Measurements from ENCODE around the gene ATP1A3. TPM values are rescaled to one million over a fixed set of nuclear protein-coding genes. Genes with fewer than 3 reads are reported as not detected.

Gene ATP1A3
- total RNA-seq, 1 donor from 2014 or later = 23.2 TPM

DNA sequence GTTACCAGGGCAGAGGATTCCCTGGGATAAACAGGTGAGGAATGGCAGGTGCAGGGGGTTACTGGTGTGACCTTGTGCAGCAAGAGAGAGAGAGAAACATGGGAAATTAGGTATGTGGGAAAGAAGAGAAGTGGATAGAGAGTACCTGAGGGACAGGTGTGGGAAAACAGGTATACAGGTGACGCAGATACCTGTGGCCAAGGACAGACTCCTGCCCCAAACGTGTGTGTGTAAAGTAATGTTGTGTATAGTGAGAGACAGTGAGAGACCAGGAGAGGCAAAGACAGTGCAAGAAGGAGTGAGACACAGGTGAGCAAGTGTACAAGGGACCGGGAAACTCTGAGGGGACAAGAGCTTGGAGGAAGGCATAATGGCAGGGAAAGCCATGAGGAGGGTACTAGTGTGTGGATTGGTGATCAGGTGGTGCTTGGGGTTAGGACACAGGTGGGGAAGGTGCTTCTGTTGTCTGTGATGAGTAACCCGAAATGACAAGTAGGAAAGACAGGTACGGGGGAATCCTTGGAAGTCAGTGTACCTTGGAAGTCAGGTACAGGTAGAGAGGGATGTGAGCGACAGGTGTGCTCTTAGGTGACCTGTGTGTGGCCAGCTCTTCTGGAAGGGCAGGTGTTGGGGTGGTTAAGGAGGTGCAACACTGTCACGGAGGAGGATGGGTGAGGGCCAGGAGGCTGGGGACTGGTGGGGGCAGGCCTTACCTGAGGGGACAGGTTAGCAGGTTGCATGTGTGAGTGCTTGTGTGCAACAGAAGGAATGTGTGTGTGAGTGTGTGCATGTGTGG is 68.6 kb downstream of the ATP1A3 start:
- no peak overlapping the region for H3K27ac Mint-ChIP-seq (ENCODE audit: unreplicated experiment)
- no peaks in the 10 kb centered on the region for H3K9me3 Mint-ChIP-seq
- peaks cover 44% of the 10 kb centered on the region for H3K27me3 Mint-ChIP-seq (ENCODE audit: low read depth)
- TF ChIP-seq, protein P1, sequence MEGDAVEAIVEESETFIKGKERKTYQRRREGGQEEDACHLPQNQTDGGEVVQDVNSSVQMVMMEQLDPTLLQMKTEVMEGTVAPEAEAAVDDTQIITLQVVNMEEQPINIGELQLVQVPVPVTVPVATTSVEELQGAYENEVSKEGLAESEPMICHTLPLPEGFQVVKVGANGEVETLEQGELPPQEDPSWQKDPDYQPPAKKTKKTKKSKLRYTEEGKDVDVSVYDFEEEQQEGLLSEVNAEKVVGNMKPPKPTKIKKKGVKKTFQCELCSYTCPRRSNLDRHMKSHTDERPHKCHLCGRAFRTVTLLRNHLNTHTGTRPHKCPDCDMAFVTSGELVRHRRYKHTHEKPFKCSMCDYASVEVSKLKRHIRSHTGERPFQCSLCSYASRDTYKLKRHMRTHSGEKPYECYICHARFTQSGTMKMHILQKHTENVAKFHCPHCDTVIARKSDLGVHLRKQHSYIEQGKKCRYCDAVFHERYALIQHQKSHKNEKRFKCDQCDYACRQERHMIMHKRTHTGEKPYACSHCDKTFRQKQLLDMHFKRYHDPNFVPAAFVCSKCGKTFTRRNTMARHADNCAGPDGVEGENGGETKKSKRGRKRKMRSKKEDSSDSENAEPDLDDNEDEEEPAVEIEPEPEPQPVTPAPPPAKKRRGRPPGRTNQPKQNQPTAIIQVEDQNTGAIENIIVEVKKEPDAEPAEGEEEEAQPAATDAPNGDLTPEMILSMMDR (conservative IDR thresholded peaks at IDR 0.05) = no peak
- H3K4me1 Mint-ChIP-seq = peaks cover 15% of the 10 kb centered on the region
- H3K36me3 Mint-ChIP-seq (ENCODE audit: low read depth) = no peaks in the 10 kb centered on the region
- DNase-seq (ENCODE audit: low read depth, low spot score) = no peak
- no peak overlapping the region for H3K4me3 Mint-ChIP-seq

DNA sequence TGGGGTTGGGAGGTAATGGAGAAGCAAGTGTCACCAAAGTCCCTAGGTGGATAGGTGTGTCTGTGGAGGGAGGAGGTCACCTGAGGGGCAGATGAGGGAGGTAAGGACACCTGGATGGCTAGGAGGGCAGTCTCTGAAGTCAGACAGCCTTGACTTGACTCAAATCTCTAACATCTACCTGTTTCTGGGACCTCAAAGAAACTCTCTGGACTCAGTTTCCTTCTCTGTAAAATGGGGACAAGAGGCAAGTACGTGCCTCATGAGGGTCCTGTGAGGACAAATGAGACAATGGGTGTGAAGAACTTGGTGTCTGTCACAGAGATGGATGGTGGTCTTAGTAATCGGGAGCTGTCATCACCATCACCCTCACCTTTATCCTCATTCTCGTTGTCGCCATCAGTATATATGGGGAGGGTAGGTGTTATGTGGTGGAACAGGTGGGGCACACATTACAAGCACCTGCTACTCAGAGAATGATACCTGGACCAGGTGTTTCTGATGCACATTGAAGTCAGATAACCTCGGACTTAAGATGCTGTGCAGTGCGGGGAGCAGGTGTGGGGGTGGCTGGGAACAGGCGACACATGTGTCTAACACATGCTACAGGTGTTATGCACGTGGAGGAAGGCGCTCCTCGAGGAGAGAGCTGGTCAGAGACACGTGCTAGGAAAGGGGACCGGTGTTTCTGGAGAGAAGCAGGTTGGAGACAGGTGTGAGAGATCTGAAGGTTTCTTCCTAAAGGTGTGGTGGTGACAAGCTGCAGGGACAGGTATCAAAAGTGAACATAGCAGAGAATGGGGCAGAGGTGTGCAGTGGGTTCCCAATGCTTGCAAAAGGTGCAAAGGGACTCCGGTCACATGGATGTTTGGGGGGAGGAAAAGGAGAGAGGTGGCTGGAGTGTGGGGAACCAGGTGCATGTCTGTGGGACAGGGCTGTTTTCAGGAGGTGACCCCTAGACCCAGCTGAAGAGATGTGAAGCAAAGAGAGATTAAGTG is 69.6 kb downstream of the ATP1A3 start:
- Mint-ChIP-seq H3K36me3 (ENCODE audit: low read depth) (no peaks in the 10 kb centered on the region), H3K27me3 (ENCODE audit: low read depth) (peaks cover 34% of the 10 kb centered on the region), H3K4me1 (peaks cover 15% of the 10 kb centered on the region), H3K27ac (ENCODE audit: unreplicated experiment) (no peak overlapping the region), H3K9me3 (no peaks in the 10 kb centered on the region), H3K4me3 (no peak overlapping the region)
- TF ChIP-seq, protein P1 (conservative IDR thresholded peaks at IDR 0.05) = no peak
- no peak for DNase-seq (ENCODE audit: low read depth, low spot score)

DNA sequence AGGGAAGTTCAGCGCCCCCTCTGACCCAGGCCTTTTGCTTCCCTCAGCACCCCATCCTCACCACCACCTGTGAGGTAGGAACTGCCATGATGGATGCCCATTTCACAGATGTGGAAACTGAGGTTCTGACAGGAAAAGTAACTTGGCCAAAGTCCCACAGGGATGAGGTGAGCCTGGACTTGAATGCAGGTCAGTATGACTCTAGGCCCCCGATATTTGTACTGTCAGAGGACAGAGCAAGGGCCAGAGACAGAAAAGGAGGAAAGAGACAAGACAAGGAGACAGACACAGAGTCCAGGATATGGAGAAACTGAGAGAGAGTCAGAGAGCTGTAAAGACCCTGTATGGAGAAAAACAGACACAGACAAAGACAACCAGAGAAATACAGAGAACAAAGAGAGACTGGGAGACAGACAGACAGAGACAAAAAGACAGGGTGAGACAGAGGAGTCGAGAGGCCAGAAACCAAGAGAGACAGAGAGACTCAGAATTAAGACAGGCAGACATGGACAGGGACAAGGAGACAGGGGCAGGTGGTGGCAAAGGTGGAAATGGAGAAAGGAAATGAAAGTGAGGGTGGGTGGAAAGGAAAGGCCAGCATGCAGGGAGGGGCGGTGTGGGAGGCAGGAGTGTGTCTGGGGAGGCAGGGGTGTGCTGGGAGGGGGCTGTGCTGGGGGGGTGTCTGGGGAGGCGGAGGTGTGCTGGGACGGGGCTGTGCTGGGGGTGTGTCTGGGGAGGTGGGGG is 70.8 kb downstream of the ATP1A3 start:
- no peak overlapping the region for H3K4me3 Mint-ChIP-seq
- H3K9me3 Mint-ChIP-seq = no peaks in the 10 kb centered on the region
- H3K36me3 Mint-ChIP-seq (ENCODE audit: low read depth) = no peaks in the 10 kb centered on the region
- H3K27me3 Mint-ChIP-seq (ENCODE audit: low read depth) = peaks cover 25% of the 10 kb centered on the region
- no peak overlapping the region for H3K27ac Mint-ChIP-seq (ENCODE audit: unreplicated experiment)
- peaks cover 8% of the 10 kb centered on the region for H3K4me1 Mint-ChIP-seq
- DNase-seq (ENCODE audit: low read depth, low spot score) = no peak
- TF ChIP-seq, protein P1 (conservative IDR thresholded peaks at IDR 0.05) = no peak

DNA sequence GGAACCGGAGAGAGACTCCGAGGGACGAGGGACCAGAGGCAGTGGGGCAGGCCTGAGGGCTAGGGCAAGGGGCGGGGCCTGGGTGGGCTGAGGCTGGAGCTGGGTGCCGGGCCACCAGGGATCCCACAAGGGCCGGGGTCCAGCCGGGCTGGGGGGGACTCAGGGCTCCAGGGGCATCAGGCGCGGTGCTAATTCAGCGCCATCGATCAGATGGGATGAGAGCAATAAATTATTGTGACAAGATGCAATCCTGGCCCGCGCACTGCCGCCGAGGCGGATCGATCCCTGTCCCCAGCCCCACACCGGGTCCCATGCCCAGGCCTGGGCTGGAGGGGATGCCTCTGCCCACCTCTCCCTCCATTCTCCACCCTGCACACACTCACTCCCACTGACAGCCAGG is 71.4 kb downstream of the ATP1A3 start:
- DNase-seq (ENCODE audit: low read depth, low spot score) = no peak
- no peaks in the 10 kb centered on the region for H3K9me3 Mint-ChIP-seq
- H3K4me1 Mint-ChIP-seq = peaks cover 8% of the 10 kb centered on the region
- peaks cover 22% of the 10 kb centered on the region for H3K27me3 Mint-ChIP-seq (ENCODE audit: low read depth)
- H3K4me3 Mint-ChIP-seq = no peak overlapping the region
- H3K36me3 Mint-ChIP-seq (ENCODE audit: low read depth) = no peaks in the 10 kb centered on the region
- H3K27ac Mint-ChIP-seq (ENCODE audit: unreplicated experiment) = no peak overlapping the region
- TF ChIP-seq, protein P1 (conservative IDR thresholded peaks at IDR 0.05) = no peak
